ENCODE data around the gene PHF21A. TPM values are rescaled to one million over a fixed set of nuclear protein-coding genes. Genes with fewer than 3 reads are reported as not detected.

Gene PHF21A
- total and polyA plus RNA-seq, 2 of the 8 experiments (the other 6 are each of a cell fraction or from before 2014, with no cell fraction given), result 17.6 to 40.3 TPM

DNA sequence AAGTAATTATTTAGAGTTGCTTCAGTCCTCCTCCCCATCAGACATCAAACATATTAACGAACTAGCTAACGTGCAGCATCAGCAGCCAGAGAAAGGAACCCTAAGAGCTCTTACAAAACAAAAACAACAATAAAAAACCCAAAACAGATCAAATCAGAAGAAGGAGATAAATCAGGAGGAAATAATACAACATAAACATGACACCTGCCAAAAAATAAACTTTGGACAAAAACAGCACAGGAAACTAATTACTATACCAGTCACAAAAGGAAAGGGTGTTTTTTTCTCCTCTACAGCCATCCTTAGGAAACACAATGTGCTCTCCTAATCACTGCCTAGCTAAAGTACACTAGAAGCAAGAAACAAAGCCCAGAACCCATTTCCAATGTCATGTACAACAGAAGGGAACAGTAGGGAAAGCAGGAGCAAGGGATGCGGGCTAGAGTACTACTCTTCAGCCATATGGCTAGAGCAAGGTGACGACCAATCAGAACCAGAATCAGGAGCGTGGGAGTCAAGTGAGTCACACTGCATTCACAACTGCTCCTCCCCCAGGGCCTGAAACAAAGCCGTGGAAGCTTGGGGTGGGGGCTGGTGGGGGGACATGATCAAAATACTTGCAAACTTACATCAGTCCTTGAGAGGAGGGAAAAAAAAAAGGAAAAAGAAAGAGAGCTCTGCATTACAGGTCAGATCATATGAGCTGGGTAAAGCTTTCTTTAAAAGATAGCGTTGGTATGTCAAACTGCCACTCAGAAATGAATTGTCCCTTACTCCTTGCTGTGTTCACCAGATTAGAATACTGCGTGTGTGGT is 138.4 kb downstream of the PHF21A start (continued):
- TF ChIP-seq, protein P1, sequence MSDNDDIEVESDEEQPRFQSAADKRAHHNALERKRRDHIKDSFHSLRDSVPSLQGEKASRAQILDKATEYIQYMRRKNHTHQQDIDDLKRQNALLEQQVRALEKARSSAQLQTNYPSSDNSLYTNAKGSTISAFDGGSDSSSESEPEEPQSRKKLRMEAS (IDR thresholded peaks at IDR 0.05), result no peak
- TF ChIP-seq MAFK (IDR thresholded peaks at IDR 0.05; ENCODE audit: low read depth, low read length) (no peak), CHD1 (IDR thresholded peaks at IDR 0.05; ENCODE audit: low read depth, low read length) (no peak), TAF1 (IDR thresholded peaks at IDR 0.05; ENCODE audit: low read depth, low read length) (peak; percentile 10; the same call in 1 of the 2 replicates), SUZ12 (IDR thresholded peaks at IDR 0.05; ENCODE audit: low read length) (no peak), NRF1 (IDR thresholded peaks at IDR 0.05; ENCODE audit: low read depth, low read length) (no peak), BCL11A (IDR thresholded peaks at IDR 0.05; ENCODE audit: low read depth in 2 of 2, low read length in 2 of 2) (no peak), PHF8 (conservative IDR thresholded peaks at IDR 0.05; ENCODE audit: low read depth, low read length) (no peak; the same call in 1 of the 2 replicates), ZNF274 (IDR thresholded peaks at IDR 0.05; ENCODE audit: borderline replicate concordance, extremely low read depth, low read length) (no peak), SIRT6 (IDR thresholded peaks at IDR 0.05; ENCODE audit: low read length) (no peak), EP300 (IDR thresholded peaks at IDR 0.05; ENCODE audit: borderline replicate concordance in 1 of 2, low read depth in 2 of 2, low read length in 2 of 2) (no peak), SP4 (IDR thresholded peaks at IDR 0.05; ENCODE audit: low read length) (no peak), CBX5 (IDR thresholded peaks at IDR 0.05; ENCODE audit: low read depth, low read length) (no peak), EZH2 (IDR thresholded peaks at IDR 0.05; ENCODE audit: low read depth, low read length, severe bottlenecking) (no peak), SIX5 (IDR thresholded peaks at IDR 0.05; ENCODE audit: low read depth, low read length) (no peak), TCF12 (IDR thresholded peaks at IDR 0.05; ENCODE audit: low read depth, low read length) (0 out of 2 replicates have a peak, but pooled peaks have one; percentile 11), TBP (IDR thresholded peaks at IDR 0.05; ENCODE audit: low read depth, low read length) (peak; percentile 77), CREB1 (IDR thresholded peaks at IDR 0.05) (no peak), RBBP5 (IDR thresholded peaks at IDR 0.05; ENCODE audit: borderline replicate concordance, low read depth, low read length) (0 out of 2 replicates have a peak, but pooled peaks have one; percentile 56), RAD21 (IDR thresholded peaks at IDR 0.05 in 1 of 2, conservative IDR thresholded peaks at IDR 0.05 in 1 of 2; ENCODE audit: low read depth in 2 of 2, low read length in 2 of 2) (no peak), BRCA1 (IDR thresholded peaks at IDR 0.05; ENCODE audit: low read depth, low read length) (no peak)
- TF ChIP-seq, protein P2, sequence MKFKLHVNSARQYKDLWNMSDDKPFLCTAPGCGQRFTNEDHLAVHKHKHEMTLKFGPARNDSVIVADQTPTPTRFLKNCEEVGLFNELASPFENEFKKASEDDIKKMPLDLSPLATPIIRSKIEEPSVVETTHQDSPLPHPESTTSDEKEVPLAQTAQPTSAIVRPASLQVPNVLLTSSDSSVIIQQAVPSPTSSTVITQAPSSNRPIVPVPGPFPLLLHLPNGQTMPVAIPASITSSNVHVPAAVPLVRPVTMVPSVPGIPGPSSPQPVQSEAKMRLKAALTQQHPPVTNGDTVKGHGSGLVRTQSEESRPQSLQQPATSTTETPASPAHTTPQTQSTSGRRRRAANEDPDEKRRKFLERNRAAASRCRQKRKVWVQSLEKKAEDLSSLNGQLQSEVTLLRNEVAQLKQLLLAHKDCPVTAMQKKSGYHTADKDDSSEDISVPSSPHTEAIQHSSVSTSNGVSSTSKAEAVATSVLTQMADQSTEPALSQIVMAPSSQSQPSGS (IDR thresholded peaks at IDR 0.05; ENCODE audit: low read length), result no peak
